ENCODE data around the gene PLIN3.

- no peak for TF ChIP-seq FOXA1 (IDR thresholded peaks at IDR 0.05; ENCODE audit: borderline replicate concordance)
- no peak for TF ChIP-seq TOE1 (IDR thresholded peaks at IDR 0.05; ENCODE audit: borderline replicate concordance)
- TF ChIP-seq TOE1 (CRISPR knock-in tag; IDR thresholded peaks at IDR 0.05; ENCODE audit: borderline replicate concordance, low read depth), result no peak
- no peak for TF ChIP-seq EZH2 (IDR thresholded peaks at IDR 0.05; ENCODE audit: borderline replicate concordance, low read depth, low read length)
- TF ChIP-seq ZNF24 (IDR thresholded peaks at IDR 0.05), result no peak
- no peak for TF ChIP-seq SRF (CRISPR knock-in tag; IDR thresholded peaks at IDR 0.05)
- 0 out of 6 replicates have a peak, but pooled peaks of 1 of the 3 experiments have one; percentile 10 for TF ChIP-seq CTCF (IDR thresholded peaks at IDR 0.05 in 2 of 3, conservative IDR thresholded peaks at IDR 0.05 in 1 of 3; ENCODE audit: insufficient read depth in 2 of 3, low read depth in 1 of 3, low read length in 3 of 3)
- no peak for TF ChIP-seq DIDO1 (tag; IDR thresholded peaks at IDR 0.05; ENCODE audit: low read depth)
- TF ChIP-seq CBX5 (IDR thresholded peaks at IDR 0.05; ENCODE audit: borderline replicate concordance, low read depth), result no peak
- TF ChIP-seq TAF1 (IDR thresholded peaks at IDR 0.05; ENCODE audit: control insufficient read depth, extremely low read depth, insufficient read depth, low read length, severe bottlenecking), result peak; percentile 37
- no peak for TF ChIP-seq SAFB2 (IDR thresholded peaks at IDR 0.05; ENCODE audit: borderline replicate concordance, low read depth, low read length, severe bottlenecking)
- TF ChIP-seq POLR2A (conservative IDR thresholded peaks at IDR 0.05), result peak; percentile 81
These were observed 36.0 kb downstream of the PLIN3 start, which contains the start of gene TICAM1 for GRCh38 chr19:4831304-4831978.

Measured in K562 (cell line).